ENCODE results near the gene ZPR1.
"Not testable (repeated sequence)": the region's sequence is repeated elsewhere in the genome, so short reads cannot be mapped to it uniquely, and the experiment has no call there.

ZPR1 gene

GRCh38 chr11:116792144-116792868, 4.5 kb upstream of the ZPR1 start:
- DNase-seq = no peak

GRCh38 chr11:116791813-116792143, 4.0 kb upstream of the ZPR1 start, which contains the start of gene APOA5:
TSS of gene APOA5 (minus strand) at chr11:116791879. CDS start at chr11:116791860, 19 bp downstream.
- DNase-seq = no peak

DNA sequence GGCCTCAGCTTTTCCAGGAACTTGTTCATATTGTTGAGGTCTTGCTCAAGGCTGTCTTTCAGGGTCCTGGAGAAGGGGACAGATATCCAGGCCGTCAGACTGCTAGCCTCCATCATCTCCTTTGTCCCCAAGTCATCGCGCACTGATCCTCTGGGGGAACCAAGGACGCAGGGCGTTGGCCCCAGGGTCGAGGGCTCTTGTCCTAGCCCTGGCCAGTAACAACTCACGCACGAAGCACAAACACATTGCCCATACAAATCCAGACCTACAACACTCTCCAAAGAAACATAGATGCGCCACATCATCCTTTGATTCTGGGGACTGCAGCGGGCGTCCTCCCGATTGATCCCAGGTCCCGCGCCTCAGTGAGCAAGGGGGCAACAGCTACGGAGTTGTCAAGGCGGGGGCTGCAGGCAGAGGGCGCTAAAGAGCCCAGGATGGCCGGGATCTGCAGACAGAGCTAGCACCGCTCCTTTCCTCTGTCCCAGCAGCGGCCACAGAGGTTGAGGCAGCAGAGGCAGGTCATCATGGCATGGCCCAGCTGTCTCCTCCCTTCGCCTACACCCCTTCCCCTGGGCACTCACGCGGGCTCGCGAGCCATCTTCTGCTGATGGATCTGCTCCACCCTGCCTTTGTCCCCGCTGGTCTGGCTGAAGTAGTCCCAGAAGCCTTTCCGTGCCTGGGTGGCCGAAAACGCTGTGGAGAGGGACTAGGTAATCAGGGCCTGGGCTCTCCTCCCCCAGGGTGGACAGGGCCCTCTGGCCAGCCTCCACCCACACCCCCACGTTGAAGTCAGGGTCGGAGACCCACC, 3.4 kb upstream of the ZPR1 start:
- peak; percentile 29 for DNase-seq

GRCh38 chr11:116790167-116791001, 2.6 kb upstream of the ZPR1 start:
- no peak for DNase-seq

- no peak for DNase-seq
Measured at GRCh38 chr11:116788975-116789374, 1.2 kb upstream of the ZPR1 start.

- no peak for DNase-seq
Measured at GRCh38 chr11:116788534-116788933, 711 bp upstream of the ZPR1 start.

GRCh38 chr11:116787436-116787785, 412 bp downstream of the ZPR1 start:
- DNase-seq = no peak

- no peak for DNase-seq
Measured at GRCh38 chr11:116786966-116787365, 857 bp downstream of the ZPR1 start.

GRCh38 chr11:116786326-116786725, 1.5 kb downstream of the ZPR1 start:
- DNase-seq = no peak

DNA sequence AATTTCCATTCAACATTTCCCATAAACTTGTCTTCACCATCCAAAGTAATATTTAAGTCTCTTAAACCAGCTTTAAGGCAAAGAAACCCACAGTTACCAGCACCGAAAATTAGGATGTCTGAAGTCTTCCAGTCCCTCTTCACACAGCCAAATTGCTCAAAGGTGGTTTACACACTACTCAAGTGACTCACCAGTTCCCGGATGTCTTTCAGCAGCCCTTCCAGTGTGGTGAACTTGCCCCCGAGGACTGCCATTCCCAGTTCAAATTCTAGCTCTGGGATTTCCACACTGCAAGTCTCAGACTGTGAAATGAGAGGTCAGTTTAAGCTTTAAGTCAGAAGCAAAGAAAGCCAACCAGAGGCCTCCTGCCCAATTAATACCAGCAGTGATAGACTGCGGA, 5.1 kb downstream of the ZPR1 start:
- DNase-seq = no peak

DNA sequence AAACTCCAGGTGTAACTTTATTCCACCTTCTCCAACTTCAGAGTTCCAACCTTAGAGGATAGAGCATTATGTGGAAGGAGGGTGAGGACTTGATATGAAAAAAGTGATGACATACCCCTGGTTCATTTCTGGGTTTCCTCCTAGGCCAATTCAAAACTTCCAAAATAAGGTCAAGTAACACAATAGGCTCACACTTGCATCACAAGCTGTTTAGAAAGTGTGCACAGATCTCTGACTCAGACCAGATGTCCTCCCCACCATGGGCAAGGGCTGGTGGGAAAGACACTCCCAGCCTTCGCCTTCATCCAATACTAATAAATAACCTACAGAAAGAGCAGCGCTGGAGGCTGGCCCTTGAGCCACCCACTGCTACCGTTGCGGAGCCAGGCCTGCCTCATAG, 9.3 kb downstream of the ZPR1 start:
- no peak for DNase-seq

- DNase-seq = no peak
Measured at GRCh38 chr11:116777056-116777455, 10.8 kb downstream of the ZPR1 start.

GRCh38 chr11:116776522-116776984, 11.3 kb downstream of the ZPR1 start:
- no peak for DNase-seq

GRCh38 chr11:116775975-116776374, 11.8 kb downstream of the ZPR1 start:
- no peak for DNase-seq

DNA sequence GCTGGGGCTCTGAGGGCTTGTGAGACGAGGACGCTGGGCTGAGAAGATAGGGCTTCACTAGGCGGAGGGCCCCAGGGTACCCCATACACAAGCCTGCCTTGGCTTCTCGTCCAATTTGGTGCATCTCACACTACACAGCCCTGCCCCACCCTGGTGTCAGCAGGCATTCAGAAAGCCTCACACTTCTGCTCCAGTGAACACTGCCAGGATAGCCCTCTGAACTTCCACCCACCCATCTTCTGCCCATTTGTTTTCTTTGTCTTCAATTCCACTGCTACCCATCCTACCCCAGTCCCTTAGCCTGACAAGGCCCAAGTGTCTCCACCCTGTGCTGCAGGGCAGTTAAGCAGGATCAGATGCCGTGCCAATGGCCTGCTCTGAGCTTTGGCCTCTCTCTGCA, 13.2 kb downstream of the ZPR1 start:
- no peak for DNase-seq

DNA sequence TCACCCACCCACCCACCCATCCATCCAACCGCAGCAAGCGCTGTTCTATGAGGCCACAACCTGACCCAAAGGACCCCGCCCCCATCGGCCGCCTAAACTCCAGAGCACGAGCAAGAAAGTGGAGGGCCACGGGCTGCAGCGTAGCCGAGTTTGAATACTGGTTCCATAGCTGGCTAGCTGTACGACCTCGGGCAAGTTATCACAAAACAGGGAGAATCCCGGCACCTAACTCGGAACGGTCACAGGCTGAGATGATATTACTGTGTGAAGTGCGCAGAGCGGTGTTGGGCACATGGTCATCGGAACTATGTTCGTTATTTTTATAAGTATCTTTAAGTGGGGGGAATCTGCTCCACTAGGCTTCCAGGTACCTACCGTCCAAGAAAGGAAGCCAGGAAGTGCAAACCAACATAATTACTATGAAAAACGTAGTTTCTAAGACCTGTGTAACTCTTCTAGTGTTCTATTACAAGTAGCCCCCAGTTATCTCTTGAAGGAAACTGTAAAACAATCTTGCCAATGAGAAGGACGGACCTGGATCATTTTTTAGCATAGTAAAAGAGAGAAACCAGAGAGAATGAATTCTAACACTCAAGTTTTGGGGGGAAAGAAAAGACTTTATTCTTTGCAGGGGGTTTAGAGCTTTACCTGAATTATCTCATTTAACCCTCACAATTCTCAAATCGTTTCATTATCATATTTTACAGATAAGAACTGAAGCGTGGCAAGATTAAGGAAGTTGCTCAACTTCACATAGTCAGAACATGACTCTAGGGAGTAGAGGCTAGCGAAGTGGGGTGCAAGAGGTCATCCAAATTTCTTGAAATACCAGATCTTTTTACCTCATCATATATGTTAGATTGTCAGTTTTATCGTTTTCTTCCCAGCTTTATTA, 14.4 kb downstream of the ZPR1 start:
- peak; percentile 89 for DNase-seq

DNA sequence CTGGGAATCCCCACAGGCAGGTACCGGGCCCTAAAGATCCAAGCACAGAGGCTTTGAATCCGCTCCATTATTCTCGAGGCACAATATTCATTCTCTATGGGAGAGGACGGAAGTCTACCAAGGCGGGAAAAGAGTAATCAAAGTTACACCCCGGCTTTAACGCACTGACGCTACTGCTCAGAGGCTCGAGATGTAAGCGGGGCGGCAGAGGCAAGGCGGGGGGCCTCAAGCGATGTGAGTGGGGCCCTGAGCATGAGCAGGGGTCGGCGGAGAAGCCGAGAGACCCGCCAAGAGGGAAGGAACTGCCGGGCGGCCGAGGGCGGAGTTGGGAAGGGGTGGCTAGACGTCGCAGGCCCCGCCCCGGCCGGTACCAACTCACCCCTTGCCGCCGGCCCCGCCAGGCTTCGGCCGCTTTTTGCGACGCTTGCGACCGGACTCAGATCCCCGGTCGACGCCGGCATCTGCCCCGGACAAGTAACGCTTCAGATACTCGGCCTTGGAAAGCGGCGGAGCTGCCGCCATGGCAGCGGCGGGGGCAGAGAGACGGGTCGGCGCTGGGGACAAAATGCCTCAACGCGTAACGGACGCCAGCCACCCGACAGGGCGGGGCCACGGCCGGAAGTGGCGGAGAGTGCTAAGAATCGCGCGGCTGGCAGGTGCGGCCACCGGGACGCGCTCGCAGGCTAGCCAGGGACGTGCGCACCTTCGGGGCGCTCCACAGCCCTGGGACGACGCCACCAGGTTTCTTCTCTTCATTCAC, 15.2 kb downstream of the ZPR1 start, which contains the start of gene BUD13:
TSS of gene BUD13 (minus strand) at position 545 of the 760 bp plus-strand sequence. CDS start at position 522, 23 bp downstream.
- peak; percentile 94 for DNase-seq

DNA sequence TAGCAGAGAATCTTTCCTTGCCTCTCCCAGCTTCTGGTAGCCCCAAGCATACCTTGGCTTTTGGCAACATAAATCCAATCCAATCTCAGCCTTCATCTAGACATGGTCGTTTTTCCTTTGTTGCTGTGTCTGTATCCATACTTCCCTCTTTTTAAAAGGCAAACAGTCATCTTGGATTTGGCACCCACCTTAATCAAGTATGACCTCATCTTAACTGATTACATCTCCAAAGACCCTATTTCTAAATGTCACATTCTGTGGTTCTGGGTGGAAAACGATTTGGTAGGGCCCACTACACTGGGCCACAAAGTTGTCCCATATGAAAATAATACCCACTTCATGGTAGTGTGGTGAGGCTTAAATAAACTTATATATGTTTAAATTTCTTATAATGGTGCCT, 15.9 kb downstream of the ZPR1 start:
- no peak for DNase-seq

DNA sequence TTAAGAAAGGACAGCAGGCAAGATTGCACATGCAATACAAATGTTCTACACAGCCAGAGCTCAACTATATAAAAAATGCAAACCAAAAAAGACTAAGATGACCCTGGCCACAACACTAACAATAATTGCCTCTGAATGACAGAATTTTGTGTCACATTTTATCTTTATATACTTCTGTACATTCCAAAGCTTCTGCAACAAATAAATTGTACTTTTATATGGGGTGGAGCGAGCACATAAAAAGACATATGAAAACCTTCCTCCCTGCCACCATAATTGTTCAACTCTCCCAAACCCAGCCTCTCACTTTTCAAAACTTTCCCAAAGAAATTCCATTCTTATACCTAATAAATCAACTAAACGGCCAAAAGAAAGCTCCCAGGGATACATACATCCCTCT, 25.7 kb downstream of the ZPR1 start:
- no peak for DNase-seq

DNA sequence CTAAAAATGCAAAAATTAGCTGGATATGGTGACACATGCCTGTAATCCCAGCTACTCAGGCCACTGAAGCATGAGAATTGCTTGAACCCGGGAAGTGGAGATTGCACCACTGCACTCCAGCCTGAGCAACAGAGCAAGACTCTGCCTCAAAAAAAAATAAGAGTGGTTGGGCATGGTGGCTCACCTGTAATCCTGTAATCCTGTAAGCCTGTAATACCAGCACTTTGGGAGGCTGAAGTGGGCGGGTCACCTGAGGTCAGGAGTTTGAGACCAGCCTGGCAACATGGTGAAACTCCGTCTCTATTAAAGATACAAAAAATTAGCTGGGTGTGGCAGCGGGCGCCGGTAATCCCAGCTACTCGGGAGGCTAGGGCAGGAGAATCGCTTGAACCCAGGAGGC, 31.8 kb downstream of the ZPR1 start:
- DNase-seq = not testable (repeated sequence)

- DNase-seq = no peak
Measured at GRCh38 chr11:116750070-116750718, 37.6 kb downstream of the ZPR1 start.

Data from NCI-H510A treated with DMSO at 0.1 percent for 48 hours (cell line).